Choroid plexus epithelial cell (primary cell): Measurements from ENCODE around the gene ELMO1.

ENCODE experiments used
- DNase-seq: peaks from one replicate; pipeline ENCODE4 v3.0.0-alpha.2; 2010; ENCODE audit warnings: low read depth
- H3K4me3 ChIP-seq: 2 replicates; pipeline ENCODE4 v1.5.1; 2011; ENCODE audit warnings: low read depth, mild to moderate bottlenecking, control low read depth, low read length, moderate library complexity
- CTCF ChIP-seq: conservative IDR thresholded peaks from 2 replicates; pipeline ENCODE4 v1.5.1; 2011; ENCODE audit warnings: low read depth, mild to moderate bottlenecking, control low read depth, inconsistent platforms, low read length, moderate library complexity

The ELMO1 gene

GRCh38 chr7:37110660-37111424 lies 337.8 kb downstream of the ELMO1 start:
- no peak for TF ChIP-seq CTCF
- H3K4me3 ChIP-seq: no peak overlapping the region
- DNase-seq: no peak

- H3K4me3 ChIP-seq: no peak overlapping the region
- DNase-seq: no peak
- TF ChIP-seq CTCF: no peak
Observed at GRCh38 chr7:37109843-37110242, 338.8 kb downstream of the ELMO1 start.

- H3K4me3 ChIP-seq: no peak overlapping the region
- DNase-seq: no peak
- no peak for TF ChIP-seq CTCF
Observed at GRCh38 chr7:37109016-37109683, 339.5 kb downstream of the ELMO1 start.

- no peak overlapping the region for H3K4me3 ChIP-seq
- TF ChIP-seq CTCF: no peak
- DNase-seq: no peak
Observed at GRCh38 chr7:37108615-37109014, 340.0 kb downstream of the ELMO1 start.

- TF ChIP-seq CTCF: no peak
- H3K4me3 ChIP-seq: no peak overlapping the region
- DNase-seq: no peak
Observed at GRCh38 chr7:37107047-37107750, 341.5 kb downstream of the ELMO1 start.

- no peak for DNase-seq
- no peak overlapping the region for H3K4me3 ChIP-seq
- no peak for TF ChIP-seq CTCF
Observed at GRCh38 chr7:37105762-37106161, 342.9 kb downstream of the ELMO1 start.
